ENCODE results near the gene SPDYE9.
"Not testable (repeated sequence)": the region's sequence is repeated elsewhere in the genome, so short reads cannot be mapped to it uniquely, and the experiment has no call there.

The SPDYE9 gene
- total RNA-seq, result 0 reads per million in 2 donors

- DNase-seq, result not testable (repeated sequence)
These were observed at the start of gene SPDYE9 for GRCh38 chr7:73085938-73086337. SPDYE9 (minus strand) TSS chr7:73086038; CDS start chr7:73084238, 1,800 bp downstream.

GRCh38 chr7:73134866-73135265, 49.0 kb upstream of the SPDYE9 start:
- not testable (repeated sequence) for DNase-seq

- not testable (repeated sequence) for DNase-seq
These were observed 46.9 kb upstream of the SPDYE9 start for GRCh38 chr7:73132651-73133217.

GRCh38 chr7:73130612-73131011, 44.8 kb upstream of the SPDYE9 start:
- not testable (repeated sequence) for DNase-seq

GRCh38 chr7:73124126-73124525, 38.3 kb upstream of the SPDYE9 start:
- DNase-seq, result not testable (repeated sequence)

GRCh38 chr7:73122778-73123447, 37.1 kb upstream of the SPDYE9 start:
- DNase-seq, result not testable (repeated sequence)

GRCh38 chr7:73118155-73118554, 32.3 kb upstream of the SPDYE9 start:
- not testable (repeated sequence) for DNase-seq

GRCh38 chr7:73057811-73058210, 28.0 kb downstream of the SPDYE9 start, which contains the start of gene SPDYE11:
SPDYE11 (minus strand) TSS chr7:73057911; CDS start chr7:73056111, 1,800 bp downstream.
- DNase-seq, result not testable (repeated sequence)

- DNase-seq, result not testable (repeated sequence)
These were observed 56.2 kb downstream of the SPDYE9 start, which contains the start of gene SPDYE8 for GRCh38 chr7:73029666-73030065. SPDYE8 (minus strand) TSS chr7:73029766; CDS start chr7:73027966, 1,800 bp downstream.
